Measurements from ENCODE around the gene CRYBA4. TPM values are rescaled to one million over a fixed set of nuclear protein-coding genes. Genes with fewer than 3 reads are reported as not detected.

Gene CRYBA4
- total RNA-seq, 3 donors from 2014 or later, result not detected

GRCh38 chr22:26671317-26672059 lies 49.7 kb downstream of the CRYBA4 start:
- intact Hi-C loops (cut with DNase I; ENCODE audit: low total_unique reads), result no loop called here
- TF ChIP-seq POLR2AphosphoS5 (IDR thresholded peaks at IDR 0.05) (no peak), CTCF (IDR thresholded peaks at IDR 0.05) (no peak), POLR2A (IDR thresholded peaks at IDR 0.05) (no peak)
- H3K36me3 ChIP-seq, result no peaks in the 10 kb centered on the region
- peak overlapping the region in 1 of 2 donors; percentile 99 for H3K27ac ChIP-seq
- no peaks in the 10 kb centered on the region for H3K27me3 ChIP-seq
- peak in 1 of 2 donors; percentile 23 for DNase-seq (ENCODE audit: low spot score in 2 of 2)
- no peak overlapping the region for H3K4me3 ChIP-seq
- no peaks in the 10 kb centered on the region for H3K9me3 ChIP-seq
- peaks cover 0 to 5% of the 10 kb centered on the region in 2 donors for H3K4me1 ChIP-seq

GRCh38 chr22:26672060-26672471 lies 50.3 kb downstream of the CRYBA4 start:
- peak overlapping the region; percentile 93 to 99 for H3K27ac ChIP-seq
- H3K27me3 ChIP-seq, result no peaks in the 10 kb centered on the region
- H3K4me1 ChIP-seq, result peaks cover 0 to 5% of the 10 kb centered on the region in 2 donors
- DNase-seq (ENCODE audit: low spot score in 2 of 2), result no peak
- H3K9me3 ChIP-seq, result no peaks in the 10 kb centered on the region
- no peaks in the 10 kb centered on the region for H3K36me3 ChIP-seq
- TF ChIP-seq CTCF (IDR thresholded peaks at IDR 0.05) (no peak), POLR2A (IDR thresholded peaks at IDR 0.05) (no peak), POLR2AphosphoS5 (IDR thresholded peaks at IDR 0.05) (no peak)
- intact Hi-C loops (cut with DNase I; ENCODE audit: low total_unique reads), result no loop called here
- H3K4me3 ChIP-seq, result peak overlapping the region; percentile 69 to 84 (median 82)

DNA sequence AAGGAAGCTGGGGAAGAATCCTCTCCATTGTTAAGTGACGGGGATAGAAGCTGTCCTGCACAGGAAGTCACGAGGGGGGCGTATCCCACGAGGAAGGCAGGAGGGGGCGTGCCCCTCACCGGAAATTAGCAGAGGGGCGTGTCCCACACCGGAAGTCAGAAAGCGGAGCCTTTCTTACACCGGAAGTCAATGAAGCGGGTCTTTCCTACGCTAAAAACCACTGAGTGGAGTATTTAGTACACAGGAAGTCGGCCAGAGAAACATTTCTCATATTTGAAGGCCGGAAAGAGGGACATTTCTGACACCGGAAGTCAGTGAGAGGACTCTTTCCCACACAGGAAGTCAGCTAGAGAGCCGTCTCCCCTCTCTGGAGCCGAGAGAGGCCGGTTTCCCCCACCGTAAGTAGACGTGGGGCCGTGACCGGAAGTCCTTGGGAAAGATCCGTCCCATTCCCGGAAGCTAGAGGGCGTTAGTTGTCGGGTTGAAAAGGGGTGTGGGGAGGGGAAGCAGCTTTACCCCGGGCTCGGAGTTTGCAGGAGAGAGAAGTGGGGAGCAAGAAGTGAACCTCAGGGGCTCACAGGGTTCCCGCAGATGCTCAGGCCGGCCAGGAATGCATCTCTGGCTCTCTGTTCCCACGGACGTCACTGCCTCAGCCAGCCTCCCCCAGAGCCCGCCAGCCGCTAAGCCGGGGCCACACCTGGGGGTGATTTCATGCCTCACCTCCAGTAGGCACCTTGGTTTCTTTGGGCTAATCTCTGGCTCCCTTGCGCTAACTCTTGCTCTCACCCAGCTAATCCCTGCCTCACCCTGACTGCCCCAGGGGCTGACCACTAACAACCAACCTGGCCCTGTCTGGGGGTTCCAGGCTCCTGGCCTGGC lies 51.1 kb downstream of the CRYBA4 start:
- Histone ChIP-seq H3K9me3 (no peaks in the 10 kb centered on the region), H3K27ac (peak overlapping the region; percentile 93 to 99), H3K36me3 (no peaks in the 10 kb centered on the region), H3K4me1 (peaks cover 0 to 5% of the 10 kb centered on the region in 2 donors), H3K4me3 (peak overlapping the region; percentile 69 to 84 (median 82)), H3K27me3 (no peaks in the 10 kb centered on the region)
- DNase-seq (ENCODE audit: low spot score in 2 of 2), result peak; percentile 91 to 92
- intact Hi-C loops (cut with DNase I; ENCODE audit: low total_unique reads), result no loop called here
- TF ChIP-seq CTCF (IDR thresholded peaks at IDR 0.05), result peak in 2 of 3 donors; percentile 11 to 46
- TF ChIP-seq POLR2AphosphoS5 (IDR thresholded peaks at IDR 0.05), result peak; percentile 53 to 91 (median 73)
- TF ChIP-seq POLR2A (IDR thresholded peaks at IDR 0.05), result no peak

DNA sequence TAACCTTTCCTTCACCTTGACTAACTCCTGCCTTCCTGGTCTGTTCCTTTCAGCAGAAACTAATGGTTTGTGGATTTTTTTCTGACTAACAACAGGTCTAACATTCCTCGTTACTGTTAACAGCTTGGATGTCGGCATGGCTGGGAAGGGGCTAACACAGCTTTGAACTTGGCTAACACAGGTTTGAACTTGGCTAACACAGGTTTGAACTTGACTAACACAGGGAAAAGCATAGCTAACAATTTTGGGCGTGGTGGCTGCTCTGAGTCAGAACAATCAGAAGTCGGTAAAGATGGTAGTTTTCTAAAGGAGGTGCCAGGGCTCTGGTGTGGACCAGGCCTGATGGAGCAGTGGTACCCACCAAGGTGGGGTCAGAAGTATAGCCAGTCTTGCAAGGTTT lies 51.7 kb downstream of the CRYBA4 start:
- H3K4me1 ChIP-seq, result peaks cover 0 to 5% of the 10 kb centered on the region in 2 donors
- H3K4me3 ChIP-seq, result peak overlapping the region; percentile 69 to 84 (median 82)
- no peaks in the 10 kb centered on the region for H3K27me3 ChIP-seq
- no peaks in the 10 kb centered on the region for H3K36me3 ChIP-seq
- intact Hi-C loops (cut with DNase I; ENCODE audit: low total_unique reads), result no loop called here
- H3K9me3 ChIP-seq, result no peaks in the 10 kb centered on the region
- H3K27ac ChIP-seq, result peak overlapping the region; percentile 93 to 99
- TF ChIP-seq POLR2A (IDR thresholded peaks at IDR 0.05) (no peak), CTCF (IDR thresholded peaks at IDR 0.05) (no peak), POLR2AphosphoS5 (IDR thresholded peaks at IDR 0.05) (no peak)
- DNase-seq (ENCODE audit: low spot score in 2 of 2), result no peak
